Activated gamma-delta T cell treated with Interleukin-2 at 50 U/mL for 16 hours (primary cell): Measurements from ENCODE around the gene LZTFL1.

Experiments used
- DNase-seq: peaks from one replicate; pipeline ENCODE4 v3.0.0-alpha.2; 2020

Gene LZTFL1

DNA sequence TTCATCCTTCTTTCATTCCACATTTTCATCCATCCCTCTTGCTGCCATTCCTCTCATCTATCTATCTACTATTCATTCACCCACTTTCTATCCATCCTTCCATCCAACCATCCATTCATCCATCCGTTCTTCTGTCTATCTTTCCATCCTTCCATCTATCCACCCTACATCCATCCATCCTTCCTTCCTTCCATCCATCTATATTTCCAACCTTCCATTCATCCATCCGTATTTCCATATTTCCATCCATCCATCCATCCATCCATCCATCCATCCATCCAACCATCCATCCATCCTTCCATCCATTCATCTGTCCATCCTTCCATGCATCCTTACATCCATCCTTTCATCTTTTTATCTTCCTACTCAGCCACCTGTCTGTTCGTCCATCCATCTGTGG lies 59.5 kb downstream of the LZTFL1 start:
- DNase-seq: no peak

- no peak for DNase-seq
Measured at GRCh38 chr3:45781841-45782240, 60.1 kb downstream of the LZTFL1 start.

DNA sequence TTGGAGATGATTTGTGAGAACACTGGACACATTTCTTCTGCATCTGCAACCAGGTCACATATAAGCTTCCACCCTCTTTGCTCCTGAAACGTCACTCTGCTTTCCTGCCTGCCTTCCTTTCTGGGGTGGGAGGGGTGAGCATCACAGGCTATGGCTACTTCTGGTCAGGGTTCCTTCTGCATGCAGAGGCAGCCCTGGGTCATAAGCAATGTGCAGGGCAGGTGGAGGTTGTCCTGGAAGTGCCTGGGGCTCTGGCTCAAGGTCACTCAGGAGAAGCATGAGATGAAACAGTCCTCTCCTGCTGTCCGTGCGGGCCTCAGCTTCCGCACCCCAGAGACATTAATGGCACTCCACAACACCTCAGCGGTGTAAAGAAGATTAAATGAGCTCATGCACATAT lies 60.6 kb downstream of the LZTFL1 start:
- no peak for DNase-seq

DNA sequence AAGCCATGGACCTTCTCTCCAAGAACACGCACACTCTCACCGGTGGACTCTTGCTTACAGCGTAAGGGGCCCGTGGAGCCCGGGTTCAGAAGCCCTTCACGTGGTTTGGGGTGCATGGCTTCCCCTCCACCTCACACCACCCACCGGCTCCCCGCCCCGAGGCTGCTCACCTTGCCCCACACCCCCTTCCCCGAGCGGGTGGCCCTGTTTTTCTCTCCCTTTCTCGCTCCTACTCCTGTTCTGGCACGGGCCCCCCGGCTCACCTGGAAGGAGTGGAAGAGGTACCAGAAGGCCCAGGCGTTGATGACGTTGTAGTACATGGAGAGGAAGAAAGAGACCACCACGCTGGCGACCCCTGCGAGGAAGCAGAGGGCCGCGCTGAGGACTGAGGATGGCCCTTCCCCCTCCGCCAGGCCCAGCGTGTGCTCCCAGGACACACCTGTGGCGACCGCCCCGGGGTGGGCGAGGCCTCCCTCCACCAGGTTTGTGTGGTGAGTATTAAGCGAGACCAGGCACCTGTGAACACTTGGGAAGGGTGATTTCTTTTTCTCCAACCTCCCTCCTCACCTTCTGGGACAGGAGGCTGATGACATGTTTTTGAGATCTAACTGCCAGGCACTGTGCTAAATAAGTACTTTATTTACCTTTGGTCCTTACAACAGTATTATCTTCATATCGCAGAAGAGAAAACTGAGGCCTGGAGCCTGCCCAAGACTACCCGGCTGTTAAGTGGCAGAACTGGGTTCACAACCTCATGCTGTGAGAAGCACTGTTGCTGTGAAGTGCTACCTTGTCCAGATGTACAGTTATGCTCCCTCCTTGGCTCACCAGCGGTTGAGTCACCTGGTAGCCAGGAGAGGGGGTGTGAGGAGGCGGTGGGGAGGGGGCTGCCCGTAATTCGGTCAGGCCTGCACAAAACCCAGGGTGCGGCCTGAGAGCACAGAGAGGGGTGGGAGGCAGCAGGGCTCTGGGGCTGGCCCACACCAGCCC lies 61.9 kb downstream of the LZTFL1 start:
- DNase-seq: no peak

DNA sequence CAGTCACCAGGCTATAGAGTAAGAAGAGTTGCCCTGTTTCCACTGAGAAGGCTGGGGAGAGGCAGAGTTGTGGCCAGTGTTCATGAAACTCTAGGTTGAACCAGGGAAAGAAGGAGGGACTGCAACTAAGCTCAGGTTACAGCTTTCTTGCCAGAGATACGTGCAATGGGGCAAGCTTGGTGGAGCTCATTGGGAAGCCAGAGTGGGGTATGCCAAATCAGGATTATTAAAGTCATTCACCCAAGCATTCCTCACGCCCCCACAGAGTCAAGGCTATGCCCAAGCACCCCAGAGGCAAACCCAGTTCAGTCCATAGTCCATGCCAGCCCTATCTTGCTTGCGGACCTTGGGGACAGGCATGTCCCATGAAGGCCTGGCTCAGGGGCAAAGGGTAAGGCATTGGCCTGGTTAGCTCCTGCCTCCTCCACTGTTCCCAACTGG lies 63.1 kb downstream of the LZTFL1 start:
- no peak for DNase-seq

- no peak for DNase-seq
Measured at GRCh38 chr3:45777746-45778386, 64.1 kb downstream of the LZTFL1 start.

- no peak for DNase-seq
Measured at GRCh38 chr3:45777111-45777745, 64.7 kb downstream of the LZTFL1 start.

DNA sequence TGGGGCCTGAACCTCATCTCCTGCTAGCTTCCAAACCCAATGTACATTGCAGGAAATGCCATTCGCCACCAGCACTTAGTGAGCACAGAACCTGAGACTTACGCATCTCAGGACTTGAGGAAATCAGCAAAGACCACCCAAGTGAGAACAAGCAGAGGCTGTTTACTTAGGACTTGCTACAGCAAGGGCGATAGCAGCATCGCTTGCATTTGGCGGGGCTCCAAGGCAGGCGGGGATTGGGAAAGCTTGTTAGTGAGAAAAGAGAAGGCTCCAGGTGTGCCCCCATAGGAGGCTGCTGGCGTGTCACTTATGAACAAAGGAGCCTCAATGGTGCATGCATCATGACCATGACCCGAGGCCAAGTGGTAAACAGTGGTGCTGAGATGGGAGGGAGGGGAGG lies 65.3 kb downstream of the LZTFL1 start:
- no peak for DNase-seq

- no peak for DNase-seq
Measured at GRCh38 chr3:45776301-45776595, 65.7 kb downstream of the LZTFL1 start.

DNA sequence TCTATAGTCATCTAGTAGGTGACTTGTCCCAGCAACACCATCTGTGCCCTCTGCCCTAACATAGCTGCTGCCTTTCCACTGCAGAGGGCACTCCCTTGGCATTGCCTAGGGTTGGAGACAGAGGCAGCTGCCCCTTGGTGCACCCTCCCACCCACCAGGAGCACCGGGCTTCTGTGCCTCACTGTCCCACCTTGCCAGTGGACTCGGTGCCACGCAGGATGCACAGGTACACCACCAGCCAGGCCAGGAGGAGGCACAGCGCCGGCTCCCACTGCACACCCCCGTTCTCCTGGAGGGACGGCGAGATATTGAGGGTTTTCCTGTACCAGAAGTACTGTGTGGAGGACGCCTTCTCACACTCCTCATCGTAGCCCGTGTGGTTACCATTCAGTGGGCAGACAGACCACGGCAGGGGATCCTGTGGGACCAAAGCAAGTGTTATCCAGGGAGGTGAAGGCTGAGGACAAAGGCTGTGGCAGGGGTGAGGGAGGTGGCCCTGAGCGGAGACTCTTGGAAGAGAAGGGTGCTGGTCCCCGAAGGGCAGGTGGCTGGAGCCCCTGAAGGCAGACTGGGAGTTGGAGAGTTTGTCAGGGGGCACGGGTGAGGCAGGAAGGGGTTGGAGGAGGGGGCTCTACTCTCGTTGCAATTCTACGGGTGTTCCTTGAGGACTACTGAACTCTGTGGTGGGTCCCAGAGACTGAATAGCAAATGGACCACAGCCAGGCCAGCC lies 66.2 kb downstream of the LZTFL1 start:
- no peak for DNase-seq

- no peak for DNase-seq
Measured at GRCh38 chr3:45774581-45775521, 67.1 kb downstream of the LZTFL1 start.

DNA sequence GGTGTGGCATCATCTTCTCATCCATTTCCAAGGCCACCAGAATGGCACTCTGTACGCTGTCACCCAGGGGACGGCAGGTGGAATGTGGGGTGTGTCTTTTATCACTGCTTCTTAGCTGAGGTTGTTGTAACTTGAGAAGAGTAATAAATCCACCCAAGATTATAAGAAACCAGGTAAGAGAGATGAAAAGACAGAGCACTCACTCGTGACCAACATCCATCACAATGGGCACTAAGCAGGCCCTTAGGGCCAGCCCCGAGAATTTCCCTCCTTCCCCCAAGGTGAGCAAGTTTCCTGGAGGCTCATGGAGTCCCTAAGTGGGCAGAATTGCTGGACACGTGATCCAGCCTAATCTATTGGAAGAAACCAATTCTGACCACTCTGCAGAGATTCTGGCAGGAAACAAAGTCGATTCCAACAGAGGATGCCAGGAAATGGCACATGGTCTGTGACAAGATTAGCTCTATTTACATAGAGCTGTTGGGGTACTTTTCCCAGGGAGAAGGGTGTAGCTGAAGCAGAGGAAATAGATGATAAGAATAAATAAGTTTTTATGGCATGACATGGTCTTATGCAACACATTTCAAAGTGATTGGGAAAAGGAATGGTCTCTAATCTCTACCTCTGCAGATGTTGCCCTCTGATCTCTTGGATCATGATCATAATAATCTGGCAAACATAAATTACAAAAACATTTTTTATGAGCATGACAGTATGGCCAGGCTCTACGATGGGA lies 68.0 kb downstream of the LZTFL1 start:
- no peak for DNase-seq
